GM12801 (cell line): ENCODE measurements around the gene CEP89.

Experiments used
- TF ChIP-seq, protein P1 (sequence below): IDR thresholded peaks from one replicate; pipeline ENCODE4 v1.5.1; 2011; ENCODE audit warnings: control low read depth; ENCODE audit not compliant: insufficient read length; ENCODE audit errors: extremely low read depth

The CEP89 gene

DNA sequence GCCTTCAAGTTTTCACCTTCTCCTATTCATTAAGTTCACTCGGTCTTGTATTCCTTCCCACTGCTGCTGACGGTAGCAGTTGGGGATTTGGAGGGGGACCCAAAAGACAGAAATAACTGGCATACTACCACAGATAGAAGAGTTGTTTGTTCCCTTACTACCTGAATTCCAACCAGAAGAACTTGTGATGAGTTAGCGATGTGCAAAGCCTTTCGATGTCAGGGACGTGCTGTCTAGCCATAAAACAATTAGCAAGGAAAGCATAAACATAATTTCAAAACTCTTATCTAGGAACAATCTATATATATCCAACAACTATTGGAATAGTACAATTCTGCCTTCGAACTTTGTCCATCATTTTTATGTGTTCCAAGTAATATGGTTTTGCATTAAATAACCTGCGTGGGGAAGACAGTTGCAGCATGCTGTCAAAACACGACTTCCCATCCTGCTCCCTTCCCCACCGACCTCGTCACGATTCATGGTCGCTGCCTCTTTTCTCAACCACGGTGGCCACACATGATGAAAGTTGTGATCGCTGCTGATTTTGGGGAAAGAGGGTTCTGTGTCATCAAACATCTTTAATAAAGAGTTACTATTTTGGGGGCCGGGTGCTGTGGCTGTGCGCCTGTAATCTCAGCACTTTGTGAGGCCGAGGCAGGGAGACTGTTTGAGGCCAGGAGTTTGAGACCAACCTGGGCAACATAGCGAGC lies 98.4 kb downstream of the CEP89 start:
- TF ChIP-seq, protein P1, sequence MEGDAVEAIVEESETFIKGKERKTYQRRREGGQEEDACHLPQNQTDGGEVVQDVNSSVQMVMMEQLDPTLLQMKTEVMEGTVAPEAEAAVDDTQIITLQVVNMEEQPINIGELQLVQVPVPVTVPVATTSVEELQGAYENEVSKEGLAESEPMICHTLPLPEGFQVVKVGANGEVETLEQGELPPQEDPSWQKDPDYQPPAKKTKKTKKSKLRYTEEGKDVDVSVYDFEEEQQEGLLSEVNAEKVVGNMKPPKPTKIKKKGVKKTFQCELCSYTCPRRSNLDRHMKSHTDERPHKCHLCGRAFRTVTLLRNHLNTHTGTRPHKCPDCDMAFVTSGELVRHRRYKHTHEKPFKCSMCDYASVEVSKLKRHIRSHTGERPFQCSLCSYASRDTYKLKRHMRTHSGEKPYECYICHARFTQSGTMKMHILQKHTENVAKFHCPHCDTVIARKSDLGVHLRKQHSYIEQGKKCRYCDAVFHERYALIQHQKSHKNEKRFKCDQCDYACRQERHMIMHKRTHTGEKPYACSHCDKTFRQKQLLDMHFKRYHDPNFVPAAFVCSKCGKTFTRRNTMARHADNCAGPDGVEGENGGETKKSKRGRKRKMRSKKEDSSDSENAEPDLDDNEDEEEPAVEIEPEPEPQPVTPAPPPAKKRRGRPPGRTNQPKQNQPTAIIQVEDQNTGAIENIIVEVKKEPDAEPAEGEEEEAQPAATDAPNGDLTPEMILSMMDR = no peak

DNA sequence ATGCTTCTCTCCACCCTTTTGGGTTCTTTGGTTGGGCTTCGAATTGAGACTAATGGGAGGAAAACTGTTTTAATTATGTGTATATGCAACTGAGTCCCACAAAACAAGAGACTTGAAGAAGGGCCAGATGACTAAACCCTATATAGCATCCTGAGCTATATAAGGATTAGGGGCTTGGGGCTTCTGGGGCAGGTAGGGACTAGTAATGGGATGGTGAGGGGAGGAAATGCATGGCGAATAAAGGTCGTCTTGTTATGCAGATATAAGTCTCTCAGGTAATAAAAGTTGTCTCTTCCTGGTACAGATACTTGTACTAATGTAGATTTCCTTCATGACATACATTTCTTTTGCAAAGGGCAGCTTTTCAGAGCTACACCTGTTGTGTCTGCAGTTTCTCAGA lies 99.4 kb downstream of the CEP89 start:
- TF ChIP-seq, protein P1 = no peak

DNA sequence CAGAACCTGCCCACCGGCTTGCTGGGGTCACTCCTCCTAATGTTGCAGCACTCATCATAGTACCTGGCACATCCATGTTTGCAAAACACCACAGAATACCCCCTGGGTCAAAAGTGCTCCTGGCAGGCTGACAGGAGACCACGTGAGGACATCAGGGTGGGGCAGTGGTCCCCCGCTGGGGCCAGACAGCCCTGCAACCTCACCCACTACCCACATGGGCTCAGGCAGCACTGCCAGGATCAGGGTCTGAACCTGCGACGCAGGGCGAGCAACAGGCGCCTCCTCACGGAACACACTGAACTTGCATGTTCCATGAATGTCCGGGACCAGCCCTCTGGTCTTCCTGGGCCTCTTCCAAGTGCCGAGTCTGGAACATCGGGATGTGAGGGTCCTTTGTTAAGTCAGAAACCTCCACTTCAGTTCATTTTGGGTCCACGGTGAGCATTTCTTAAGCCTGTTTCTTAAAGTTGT lies 100.7 kb downstream of the CEP89 start:
- TF ChIP-seq, protein P1 = no peak

DNA sequence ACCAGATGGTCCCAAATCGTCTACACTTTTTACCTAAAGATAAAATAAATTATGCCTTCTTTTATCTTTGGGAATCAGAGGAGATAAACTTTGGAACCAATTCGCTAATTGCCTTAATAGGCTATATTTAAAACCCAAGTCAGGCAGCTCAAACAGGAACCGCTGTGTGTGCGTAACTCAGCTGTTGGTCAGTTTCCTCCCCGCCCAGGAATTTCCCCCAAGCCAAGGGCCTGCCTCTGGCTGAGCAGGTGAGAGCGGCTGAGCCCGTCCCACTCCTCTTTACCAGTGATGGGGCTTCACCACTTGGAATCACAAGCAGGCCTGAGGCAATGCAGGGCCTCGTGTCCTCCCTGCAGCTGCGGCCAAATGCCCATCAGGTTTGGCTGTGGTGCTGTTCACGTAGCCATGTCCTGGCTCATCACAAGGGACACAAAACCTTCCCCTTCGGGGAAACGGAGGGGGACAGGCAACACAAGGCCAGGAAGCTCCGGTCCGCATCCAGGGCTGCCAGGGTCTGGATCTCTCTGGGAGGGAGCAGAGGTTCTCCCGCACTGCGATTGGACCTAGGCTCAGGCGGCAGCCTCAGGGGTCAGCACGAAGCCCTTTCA lies 101.7 kb downstream of the CEP89 start:
- TF ChIP-seq, protein P1 = no peak

DNA sequence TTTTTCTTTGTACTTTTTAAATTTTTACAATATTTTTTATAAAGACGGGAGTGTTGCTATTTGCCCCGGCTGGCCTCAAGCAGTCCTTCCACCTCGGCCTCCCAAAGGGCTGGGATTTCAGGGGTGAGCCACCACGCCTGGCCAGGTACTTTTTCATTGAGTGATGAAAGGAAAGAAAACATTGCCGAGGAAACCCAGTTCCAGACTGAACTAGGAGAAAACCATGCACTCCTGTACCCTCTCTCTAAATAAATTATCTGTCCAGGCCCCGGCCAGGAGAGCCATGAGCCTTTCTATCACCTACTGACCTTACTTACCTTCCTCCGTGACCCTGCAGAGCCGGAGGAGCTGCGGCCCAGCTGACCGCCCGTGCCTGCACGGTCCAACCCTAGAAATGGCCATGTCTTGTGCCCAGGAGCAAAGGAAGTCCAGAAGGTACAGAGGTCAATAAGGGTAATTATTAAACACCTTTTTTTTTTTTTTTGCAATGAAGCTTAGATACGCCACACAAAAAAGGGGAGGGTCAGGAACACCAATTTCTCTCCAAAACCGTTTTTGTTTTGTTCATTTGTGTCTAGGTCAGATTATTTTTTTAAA lies 102.3 kb downstream of the CEP89 start, which contains the start of gene SLC7A9:
SLC7A9 (minus strand) TSS at position 399 of the 597 bp plus-strand sequence. CDS start 1,233 bp downstream, outside the sequence.
- TF ChIP-seq, protein P1 = no peak

DNA sequence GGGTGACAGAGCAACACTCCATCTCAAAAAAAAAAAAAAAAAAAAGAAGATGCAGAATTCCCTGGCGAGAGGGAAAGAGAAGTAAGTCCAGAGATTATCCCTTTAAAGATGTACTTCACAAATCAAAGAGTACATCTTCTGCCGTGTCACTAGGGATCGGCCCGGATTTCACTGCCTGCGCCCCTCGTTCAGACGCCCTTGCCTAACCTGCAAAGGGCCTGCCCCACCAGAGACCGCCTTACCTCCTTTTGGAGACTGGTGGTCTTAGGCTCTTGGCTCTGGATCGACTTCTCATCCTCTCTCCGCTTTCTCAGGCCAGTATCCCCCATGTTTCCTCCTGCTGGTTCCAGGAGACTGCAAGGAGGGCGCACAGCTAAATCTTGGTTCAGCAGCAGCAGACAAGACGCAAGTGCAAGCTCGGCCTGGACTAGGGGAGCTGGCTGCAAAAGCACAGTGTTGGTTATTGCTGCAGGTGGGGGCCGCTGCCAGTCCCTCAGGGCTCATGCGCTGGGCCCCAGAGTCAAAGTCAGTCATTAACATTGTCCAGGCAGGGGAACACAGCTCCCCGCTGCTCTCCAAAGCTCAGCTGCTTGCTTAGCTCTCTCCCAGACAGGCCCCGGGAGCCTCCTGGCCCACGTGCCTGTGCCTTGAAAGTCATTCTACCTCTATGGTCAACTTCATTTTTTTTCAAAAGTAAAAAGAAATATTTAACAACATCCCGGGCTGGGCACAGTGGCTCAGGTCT lies 103.4 kb downstream of the CEP89 start:
- TF ChIP-seq, protein P1 = no peak
